ENCODE results near the gene SHD.
"Not testable (repeated sequence)": the region's sequence is repeated elsewhere in the genome, so short reads cannot be mapped to it uniquely, and the experiment has no call there.

DNA sequence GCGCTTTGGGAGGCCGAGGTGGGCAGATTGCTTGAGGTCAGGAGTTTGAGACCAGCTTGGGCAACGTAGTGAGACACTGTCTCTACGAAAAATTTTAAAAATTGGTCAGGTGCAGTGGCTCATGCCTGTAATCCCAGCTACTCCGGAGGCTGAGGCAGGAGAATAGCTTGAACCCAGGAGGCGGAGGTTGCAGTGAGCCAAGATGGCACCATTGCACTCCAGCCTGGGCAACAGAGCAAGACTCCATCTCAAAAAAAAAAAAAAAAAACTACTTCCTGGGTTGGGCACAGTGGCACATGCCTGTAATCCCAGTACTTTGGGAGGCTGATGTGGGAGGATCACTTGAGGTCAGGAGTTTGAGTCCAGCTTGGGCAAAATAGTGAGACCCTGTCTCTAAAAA is 47.5 kb upstream of the SHD start:
- TF ChIP-seq, protein P1, sequence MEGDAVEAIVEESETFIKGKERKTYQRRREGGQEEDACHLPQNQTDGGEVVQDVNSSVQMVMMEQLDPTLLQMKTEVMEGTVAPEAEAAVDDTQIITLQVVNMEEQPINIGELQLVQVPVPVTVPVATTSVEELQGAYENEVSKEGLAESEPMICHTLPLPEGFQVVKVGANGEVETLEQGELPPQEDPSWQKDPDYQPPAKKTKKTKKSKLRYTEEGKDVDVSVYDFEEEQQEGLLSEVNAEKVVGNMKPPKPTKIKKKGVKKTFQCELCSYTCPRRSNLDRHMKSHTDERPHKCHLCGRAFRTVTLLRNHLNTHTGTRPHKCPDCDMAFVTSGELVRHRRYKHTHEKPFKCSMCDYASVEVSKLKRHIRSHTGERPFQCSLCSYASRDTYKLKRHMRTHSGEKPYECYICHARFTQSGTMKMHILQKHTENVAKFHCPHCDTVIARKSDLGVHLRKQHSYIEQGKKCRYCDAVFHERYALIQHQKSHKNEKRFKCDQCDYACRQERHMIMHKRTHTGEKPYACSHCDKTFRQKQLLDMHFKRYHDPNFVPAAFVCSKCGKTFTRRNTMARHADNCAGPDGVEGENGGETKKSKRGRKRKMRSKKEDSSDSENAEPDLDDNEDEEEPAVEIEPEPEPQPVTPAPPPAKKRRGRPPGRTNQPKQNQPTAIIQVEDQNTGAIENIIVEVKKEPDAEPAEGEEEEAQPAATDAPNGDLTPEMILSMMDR (conservative IDR thresholded peaks at IDR 0.05): not testable (repeated sequence)
- not testable (repeated sequence) for TF ChIP-seq EZH2 (IDR thresholded peaks at IDR 0.05; ENCODE audit: low read depth)
